Measurements from ENCODE around the gene WDR82. TPM values are rescaled to one million over a fixed set of nuclear protein-coding genes. Genes with fewer than 3 reads are reported as not detected.
A peak's percentile ranks its signal among the peaks of the same experiment; 100 is the strongest.

Gene WDR82
- total and polyA plus RNA-seq, 2 of the 4 experiments (the other 2 are of a cell fraction) = 38.1 to 68.1 TPM

DNA sequence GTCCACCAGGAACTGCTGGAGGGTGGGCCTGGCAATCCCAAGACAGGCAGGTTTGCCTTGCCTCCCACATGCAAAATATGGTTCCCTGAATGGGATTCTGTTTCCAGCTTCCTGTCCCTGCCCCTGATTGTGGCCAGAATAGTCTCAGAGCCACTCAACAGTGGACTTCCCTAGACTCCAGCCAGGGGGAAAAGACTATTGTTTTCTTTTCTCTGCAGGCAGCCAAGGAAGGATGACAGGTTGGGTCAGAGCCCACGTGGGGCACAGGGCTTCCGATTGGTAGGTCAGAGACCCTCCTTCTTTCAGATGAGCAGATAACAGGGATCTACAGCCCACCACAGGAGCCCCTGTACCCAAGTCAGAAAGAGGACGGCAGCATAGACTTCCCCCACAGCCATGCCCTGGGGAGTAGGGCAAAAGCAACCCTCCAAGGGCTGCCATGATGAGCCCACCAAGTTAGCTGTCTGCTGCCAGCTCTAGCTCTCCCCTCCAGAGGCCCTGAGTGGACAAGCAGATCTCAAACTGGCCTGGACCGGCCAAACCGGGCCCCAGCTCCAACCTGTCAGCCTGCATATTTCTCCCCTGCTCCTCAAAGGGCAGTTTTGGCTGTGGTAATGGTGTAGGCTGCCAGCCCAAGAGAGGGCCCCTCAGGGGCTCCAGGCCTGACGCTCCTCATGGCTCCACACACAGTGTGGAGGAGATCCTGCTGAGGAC is 59.4 kb downstream of the WDR82 start:
- dilution Hi-C loops (cut with HindIII; ENCODE audit: low sequenced_read_pairs, unreplicated experiment) (no loop called here), in situ Hi-C loops (cut with MboI; ENCODE audit: low sequenced_read_pairs) (no loop called here), intact Hi-C loops (cut with micrococcal nuclease) (no loop called here)
- Histone ChIP-seq H3K18ac (ENCODE audit: low read depth, low read length) (no peak overlapping the region), H3K9me3 (ENCODE audit: control insufficient read depth, insufficient read depth, low read length) (no peaks in the 10 kb centered on the region), H3K56ac (ENCODE audit: extremely low read depth, insufficient read depth, low read length) (no peak overlapping the region), H3K4me2 (ENCODE audit: low read depth, low read length) (no peak overlapping the region), H2BK20ac (ENCODE audit: low read depth, low read length) (no peak overlapping the region), H3K23ac (ENCODE audit: low read depth, low read length) (no peak overlapping the region), H2BK15ac (ENCODE audit: low read depth, low read length) (no peak overlapping the region), H3K14ac (replicated peaks; ENCODE audit: low read depth, low read length) (no peak overlapping the region), H3K36me3 (ENCODE audit: control insufficient read depth, insufficient read depth, low read length) (peaks cover 17% of the 10 kb centered on the region), H2BK120ac (ENCODE audit: low read depth, low read length) (no peak overlapping the region), H3K79me1 (ENCODE audit: low read depth in 1 of 2, low read length in 2 of 2) (peaks cover 0 to 6% of the 10 kb centered on the region in 2 experiments; a peak in 1 of 4 replicates), H2AK5ac (ENCODE audit: low read depth, low read length) (no peak overlapping the region), H4K5ac (ENCODE audit: low read depth, low read length) (no peak overlapping the region), H3K27ac (ENCODE audit: insufficient read depth, low read length) (no peak overlapping the region), H3K9me1 (ENCODE audit: insufficient read depth, low read length) (peaks cover 16% of the 10 kb centered on the region), H4K20me1 (ENCODE audit: insufficient read depth, low read length) (peaks cover 15% of the 10 kb centered on the region), H4K8ac (ENCODE audit: low read depth in 2 of 2, low read length in 2 of 2) (no peak overlapping the region), H2AK9ac (replicated peaks; ENCODE audit: low read depth, low read length, poor library complexity) (peak overlapping the region; percentile 42), H3K4me1 (ENCODE audit: control insufficient read depth, insufficient read depth, low read length) (peaks cover 8% of the 10 kb centered on the region), H2AFZ (replicated peaks; ENCODE audit: low read length, poor library complexity) (no peak overlapping the region), H3K9ac (ENCODE audit: low read depth, low read length) (no peak overlapping the region), H2BK5ac (ENCODE audit: low read depth, low read length, poor library complexity, severe bottlenecking) (no peak overlapping the region), H3K27me3 (ENCODE audit: control insufficient read depth, insufficient read depth, low read length) (no peaks in the 10 kb centered on the region), H4K91ac (ENCODE audit: insufficient read depth, low read depth, low read length) (no peak overlapping the region), H3K4ac (ENCODE audit: low read depth, low read length) (no peak overlapping the region), H3K4me3 (ENCODE audit: insufficient read depth, low read depth, low read length) (no peak overlapping the region)
- ChIA-PET POLR2A (ENCODE audit: unreplicated experiment) (no interaction called here), CTCF (interaction anchor here (0.6 to 0.7 kb wide), 3 partner anchors 11 to 37 kb away, joined by 3 to 7 read pairs (median 6); no protein-coding TSS in a partner anchor)
- ATAC-seq (ENCODE audit: low read depth) = no peak
- no CpG with 5 or more reads among the region's 6 CpGs for WGBS, 2 experiments (ENCODE audit: extremely low coverage in 2 of 2, insufficient read length in 1 of 2)
- BruUV-seq (replicated peaks) = no TSS peak
- TF ChIP-seq, protein P1, sequence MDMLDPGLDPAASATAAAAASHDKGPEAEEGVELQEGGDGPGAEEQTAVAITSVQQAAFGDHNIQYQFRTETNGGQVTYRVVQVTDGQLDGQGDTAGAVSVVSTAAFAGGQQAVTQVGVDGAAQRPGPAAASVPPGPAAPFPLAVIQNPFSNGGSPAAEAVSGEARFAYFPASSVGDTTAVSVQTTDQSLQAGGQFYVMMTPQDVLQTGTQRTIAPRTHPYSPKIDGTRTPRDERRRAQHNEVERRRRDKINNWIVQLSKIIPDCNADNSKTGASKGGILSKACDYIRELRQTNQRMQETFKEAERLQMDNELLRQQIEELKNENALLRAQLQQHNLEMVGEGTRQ (IDR thresholded peaks at IDR 0.05; ENCODE audit: low read depth, low read length) = peak; percentile 42
- no peak for TF ChIP-seq RCOR1 (IDR thresholded peaks at IDR 0.05; ENCODE audit: insufficient replicate concordance, low read length)
- TF ChIP-seq MXI1 (IDR thresholded peaks at IDR 0.05; ENCODE audit: borderline replicate concordance, low read depth, low read length) = no peak
- no peak for DNase-seq

Data from IMR-90 (cell line).